Limb (tissue), 2 donors: ENCODE measurements around the gene LRMDA.
A peak's percentile ranks its signal among the peaks of the same experiment; 100 is the strongest.

Experiments
- DNase-seq, 2 donors: peaks; one replicate each; pipeline ENCODE4 v3.0.0-alpha.2; 2016; ENCODE audit errors: extremely low spot score in 2 of 2

Gene LRMDA

GRCh38 chr10:76454506-76455140, 1023.2 kb downstream of the LRMDA start:
- DNase-seq: no peak

- DNase-seq: no peak
Measured at GRCh38 chr10:76456197-76456596, 1024.8 kb downstream of the LRMDA start.

DNA sequence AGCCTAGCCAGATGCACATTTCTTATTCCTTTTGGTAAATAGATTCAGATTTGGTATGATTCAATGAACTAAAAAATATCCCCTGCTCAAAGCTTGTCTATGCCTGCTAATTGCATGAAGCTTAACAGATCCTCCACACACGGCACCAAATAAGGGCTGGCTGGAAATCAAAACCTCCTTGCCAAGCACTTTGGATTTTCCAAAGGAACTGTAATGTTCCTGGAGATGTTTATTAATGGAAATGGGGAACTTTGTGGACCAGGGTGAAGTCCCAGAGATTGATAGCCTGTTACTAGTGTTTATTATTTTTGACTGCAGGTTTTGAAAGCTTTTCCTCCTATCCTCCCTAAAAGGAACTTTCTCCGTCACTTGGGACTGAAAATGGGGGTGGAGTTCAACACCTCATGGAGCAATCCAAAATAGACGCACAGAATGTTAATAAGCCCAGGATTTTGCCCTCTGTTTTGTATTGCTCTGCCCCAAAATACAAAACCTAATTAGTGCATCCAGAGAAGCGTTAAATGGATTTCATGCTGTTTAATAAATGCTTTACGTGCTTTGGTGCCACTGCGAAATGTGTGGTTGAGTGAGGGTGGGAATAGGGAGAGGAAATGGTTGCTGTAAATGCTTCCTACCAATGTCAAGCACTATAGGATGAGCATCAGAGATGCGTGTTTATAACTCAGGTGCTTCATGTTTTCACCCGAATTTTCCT, 1027.7 kb downstream of the LRMDA start:
- DNase-seq: no peak

DNA sequence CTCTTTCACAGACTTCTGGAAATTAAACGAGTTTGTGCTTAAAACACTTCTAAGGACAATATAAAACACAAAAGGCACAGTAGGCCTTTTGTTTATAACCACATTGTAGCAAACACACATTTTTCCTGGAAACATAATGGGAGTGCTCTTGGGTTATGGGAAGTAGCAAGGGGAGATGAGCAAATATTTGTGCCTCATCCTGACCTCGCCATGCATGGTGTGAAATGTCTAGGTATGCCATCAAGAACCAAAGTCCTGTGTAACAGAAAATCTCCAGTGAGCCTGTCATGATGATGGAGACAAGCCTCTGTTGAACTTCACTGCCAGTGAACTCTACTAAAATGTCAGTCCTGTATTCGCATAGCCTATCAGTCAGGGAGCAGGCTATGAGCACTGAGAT, 1029.6 kb downstream of the LRMDA start:
- no peak for DNase-seq

DNA sequence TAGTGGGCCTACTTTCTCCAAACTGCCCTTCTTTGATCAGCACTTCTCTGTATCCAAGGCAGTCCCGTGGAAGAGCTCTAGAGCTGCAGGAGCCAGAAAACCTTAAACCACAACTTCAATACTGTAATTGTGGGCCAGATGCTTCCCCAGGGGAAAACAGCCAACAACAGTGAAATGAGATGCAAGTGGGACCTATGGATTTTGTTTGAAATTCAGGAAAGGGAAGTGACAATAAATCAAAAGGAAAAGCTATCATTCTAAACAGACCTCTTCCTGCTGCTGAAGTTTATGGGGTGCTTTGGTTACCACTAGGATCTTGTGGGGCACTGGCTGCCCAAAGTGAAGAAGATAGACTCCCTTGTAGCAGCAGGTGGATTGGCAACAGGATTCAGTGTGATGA, 1031.7 kb downstream of the LRMDA start:
- DNase-seq: no peak

DNA sequence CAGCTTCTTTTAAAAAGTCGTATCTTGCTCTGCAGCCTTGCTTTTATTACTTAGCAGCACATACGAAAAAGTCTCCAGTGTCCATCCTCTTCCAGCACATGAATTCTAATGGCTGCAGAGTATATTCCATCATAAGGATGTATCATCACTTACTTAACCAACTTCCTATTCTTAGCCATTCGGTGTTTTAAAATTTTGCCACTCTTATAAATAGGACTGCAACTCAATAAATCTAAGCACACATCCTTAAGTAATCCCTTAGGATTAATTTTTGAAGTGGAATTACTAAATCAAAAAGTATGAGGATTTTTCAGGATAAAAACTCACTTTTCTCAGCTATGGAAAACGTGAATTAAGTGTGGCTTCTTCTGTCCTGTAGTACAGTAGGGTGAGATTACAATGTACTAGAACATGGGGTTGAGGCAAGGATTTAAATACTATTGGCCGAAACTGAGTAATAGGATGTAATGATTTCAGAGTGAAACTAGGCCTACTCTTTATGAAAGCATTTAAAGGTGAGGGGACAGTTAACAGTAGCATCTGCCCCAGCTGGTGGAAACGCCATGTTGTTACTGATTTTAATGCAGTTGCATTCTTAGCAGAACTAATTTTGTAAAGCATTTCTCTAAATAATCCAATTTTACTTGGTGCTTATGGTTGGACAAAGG, 1035.5 kb downstream of the LRMDA start:
- peak in 1 of 2 donors; percentile 14 for DNase-seq

GRCh38 chr10:76469675-76470074, 1038.3 kb downstream of the LRMDA start:
- no peak for DNase-seq

DNA sequence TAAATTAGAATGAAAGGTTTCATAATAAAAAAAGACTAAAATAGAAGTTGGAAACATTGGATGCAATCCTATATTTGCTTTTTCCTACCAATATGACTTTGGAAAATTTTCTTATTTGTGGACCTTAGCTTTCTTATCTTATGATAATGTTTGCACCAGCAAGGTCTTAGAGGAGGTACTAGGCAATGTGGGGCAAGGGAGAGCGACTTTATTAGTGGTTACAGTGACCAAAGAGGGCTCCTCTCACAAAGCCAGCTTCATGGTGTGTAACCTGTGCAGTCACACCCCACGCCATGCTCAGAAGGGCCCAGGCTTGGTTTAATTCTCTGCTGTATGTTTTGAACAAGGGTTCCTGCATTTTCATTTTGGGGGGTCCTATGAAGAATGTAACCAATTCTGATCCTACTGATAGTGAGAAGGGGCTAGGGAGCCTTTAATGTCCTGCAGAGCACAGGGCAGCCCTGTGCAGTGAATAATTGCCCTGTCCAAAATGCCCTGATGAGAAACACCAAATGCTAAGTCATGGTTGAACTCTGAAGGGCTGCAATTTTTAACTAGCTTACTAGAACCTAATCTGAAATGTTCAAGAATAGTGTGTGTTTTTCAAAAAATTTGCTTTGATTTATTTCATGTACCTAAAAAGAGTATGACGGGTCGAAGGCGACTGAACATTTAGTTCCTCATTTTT, 1047.8 kb downstream of the LRMDA start:
- no peak for DNase-seq

- no peak for DNase-seq
Measured at GRCh38 chr10:76481178-76481577, 1049.8 kb downstream of the LRMDA start.

DNA sequence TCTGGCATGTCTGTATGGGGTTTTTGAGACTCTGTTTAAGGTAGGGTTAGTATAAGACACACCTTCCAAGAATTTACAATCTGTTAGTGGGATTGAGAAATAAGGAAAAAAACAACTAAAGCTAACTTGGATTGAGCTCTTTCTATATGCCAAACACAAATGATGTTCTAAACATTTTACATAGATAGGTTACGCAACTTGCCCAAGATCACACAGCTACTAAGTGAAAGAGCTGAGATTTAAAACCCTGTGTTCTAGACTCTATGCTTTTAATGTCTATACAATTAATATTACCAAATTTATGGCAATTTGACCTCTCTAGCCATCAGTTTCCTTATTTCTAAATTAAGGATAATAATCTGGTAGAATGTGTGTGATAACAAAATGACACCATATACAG, 1056.2 kb downstream of the LRMDA start:
- DNase-seq: no peak

GRCh38 chr10:76488602-76489001, 1057.2 kb downstream of the LRMDA start:
- DNase-seq: no peak

GRCh38 chr10:76491216-76491615, 1059.8 kb downstream of the LRMDA start:
- no peak for DNase-seq

DNA sequence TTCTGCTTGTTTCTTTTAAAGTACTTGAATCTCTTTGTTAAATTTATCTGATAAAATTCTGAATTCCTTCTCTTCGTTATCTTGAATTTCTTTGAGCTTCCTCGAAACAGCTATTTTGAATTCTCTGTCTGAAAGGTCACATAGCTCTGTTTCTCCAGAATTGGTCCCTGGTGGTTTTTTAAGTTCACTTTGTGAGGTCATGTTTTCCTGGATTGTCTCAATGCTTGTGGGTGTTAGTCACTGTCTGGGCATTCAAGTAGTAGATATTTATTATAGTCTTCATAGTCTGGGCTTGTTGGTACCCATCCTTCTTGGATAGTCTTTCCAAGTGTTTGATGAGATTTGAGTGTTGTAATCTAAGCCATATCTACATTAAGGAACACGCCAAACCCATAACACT, 1060.6 kb downstream of the LRMDA start:
- DNase-seq: no peak

DNA sequence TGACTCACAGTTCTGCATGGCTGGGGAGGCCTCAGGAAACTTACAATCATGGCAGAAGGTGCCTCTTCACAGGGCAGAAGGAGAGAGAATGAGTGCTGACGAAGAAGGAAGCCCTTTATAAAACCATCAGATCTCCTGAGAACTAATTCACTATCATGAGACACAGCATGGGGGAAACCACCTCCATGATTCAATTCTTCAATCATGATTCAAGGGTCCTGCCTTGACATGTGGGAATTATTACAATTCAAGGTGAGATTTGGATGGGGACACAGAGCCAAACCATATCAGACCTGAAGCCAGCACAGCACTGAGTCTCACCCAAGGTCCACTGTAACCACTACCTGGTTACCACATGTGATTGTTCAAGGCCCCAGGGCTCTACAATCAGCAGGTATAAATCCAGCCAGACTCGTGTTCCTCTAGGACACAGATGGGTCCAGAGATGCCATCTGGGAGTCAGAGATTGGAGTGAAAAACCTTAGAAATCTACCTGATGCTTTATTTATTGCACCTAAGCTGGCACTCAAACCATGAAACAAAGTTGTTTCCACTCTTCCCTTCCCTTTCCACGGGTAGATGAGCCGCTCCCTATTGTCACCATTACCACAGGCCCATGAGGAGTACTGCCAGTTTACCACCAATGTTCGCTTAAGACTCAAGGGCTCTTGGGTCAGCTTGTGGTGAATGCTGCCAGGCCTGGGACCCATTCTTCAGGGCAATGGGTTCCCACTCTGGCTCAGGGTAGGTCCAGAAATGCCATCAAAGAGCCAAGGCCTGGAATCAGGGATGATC, 1061.5 kb downstream of the LRMDA start:
- DNase-seq: no peak

DNA sequence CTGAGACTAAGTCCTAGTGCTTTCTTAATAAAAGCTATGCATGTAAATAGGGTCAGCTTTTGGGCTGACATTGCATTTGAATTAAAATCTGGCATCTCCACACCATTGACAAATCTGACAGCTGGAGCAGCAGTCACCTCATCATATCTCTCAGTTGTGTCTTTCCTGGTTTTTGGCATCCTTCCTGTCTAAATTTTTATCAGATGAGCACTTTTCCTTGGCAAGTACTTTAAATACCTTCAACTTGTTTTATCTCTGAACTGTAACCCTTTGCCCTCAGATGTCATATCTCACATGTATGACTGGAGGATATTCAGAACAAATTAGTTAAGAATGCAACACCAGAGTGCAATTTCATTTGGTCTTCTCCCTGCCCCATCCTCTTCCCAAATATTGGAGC, 1066.2 kb downstream of the LRMDA start:
- DNase-seq: no peak

DNA sequence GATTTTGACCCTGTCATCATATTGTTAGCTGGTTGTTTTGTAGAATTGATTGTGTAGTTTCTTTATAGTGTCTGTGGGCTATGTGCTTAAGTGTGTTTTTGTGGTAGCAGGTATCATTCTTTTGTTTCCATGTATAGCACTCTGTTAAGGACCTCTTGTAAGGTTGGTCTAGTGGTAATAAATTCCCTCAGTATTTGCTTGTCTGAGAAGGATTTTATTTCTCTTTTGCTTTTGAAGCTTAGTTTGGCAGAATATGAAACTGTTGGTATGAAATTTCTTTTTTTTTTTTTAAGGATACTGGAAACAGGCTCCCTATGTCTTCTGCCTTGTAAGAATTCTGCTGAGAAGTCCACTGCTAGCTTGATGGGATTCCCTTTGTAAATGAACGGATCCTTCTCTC, 1073.4 kb downstream of the LRMDA start:
- no peak for DNase-seq

GRCh38 chr10:76509446-76509845, 1078.0 kb downstream of the LRMDA start:
- DNase-seq: no peak

DNA sequence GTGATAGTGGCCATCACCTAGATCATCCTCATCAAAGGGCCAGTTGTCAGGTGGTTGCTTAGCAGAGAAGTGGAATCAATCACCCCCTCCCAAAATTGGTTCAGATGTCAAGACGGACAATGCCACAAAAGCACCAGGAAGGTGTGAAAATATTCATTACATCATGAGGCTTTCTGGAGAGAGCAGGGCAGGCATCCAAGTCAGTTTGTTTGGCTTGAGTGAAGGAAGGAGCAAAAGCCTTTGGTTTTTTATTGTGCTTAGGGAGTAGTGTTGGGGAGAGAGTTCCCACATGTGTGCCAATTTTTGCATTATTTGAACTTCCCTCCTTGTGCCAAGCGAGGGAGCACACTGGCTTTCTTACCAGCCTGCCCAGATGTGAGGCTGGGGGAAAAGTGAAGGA, 1082.9 kb downstream of the LRMDA start:
- DNase-seq: no peak

GRCh38 chr10:76514869-76515268, 1083.4 kb downstream of the LRMDA start:
- no peak for DNase-seq

DNA sequence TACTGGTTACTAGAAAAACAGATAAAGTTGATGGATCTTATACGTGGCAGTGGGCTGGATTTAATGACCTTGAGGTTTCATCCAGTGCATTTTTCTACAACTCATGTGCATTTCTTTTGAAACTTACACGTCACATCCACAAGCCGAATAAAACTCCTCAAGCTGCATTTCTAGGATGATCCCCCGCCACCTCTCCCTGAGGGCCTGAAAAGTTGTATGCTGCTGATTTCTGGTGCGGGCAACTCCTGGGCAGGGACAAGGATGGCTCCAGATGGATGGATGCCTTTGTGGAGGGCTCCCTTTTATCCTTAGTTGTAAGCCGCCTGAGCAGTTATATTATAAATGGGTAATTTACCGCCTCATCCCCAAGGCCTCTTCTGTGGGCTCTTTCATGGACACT, 1091.1 kb downstream of the LRMDA start:
- no peak for DNase-seq

DNA sequence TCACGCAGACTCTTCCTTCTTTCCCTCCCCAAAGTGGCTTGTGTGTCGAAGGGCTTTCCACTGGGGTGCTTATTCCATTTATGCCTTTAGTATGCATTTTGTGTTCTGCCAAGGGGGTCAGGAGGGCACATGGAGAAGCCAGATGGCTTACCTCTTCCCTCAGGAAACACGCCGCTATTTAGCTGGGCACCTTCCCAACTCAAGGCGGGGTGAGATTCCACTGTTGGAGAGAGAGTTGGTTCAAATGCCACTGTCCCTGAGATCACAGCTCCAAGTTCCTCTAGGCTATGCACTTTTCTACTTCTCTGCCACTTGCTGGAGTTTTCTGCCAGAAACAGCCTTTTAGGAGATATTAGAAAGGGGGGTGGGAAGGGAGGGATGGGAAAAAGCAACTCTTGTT, 1091.8 kb downstream of the LRMDA start:
- no peak for DNase-seq
